HCEC 1CT (cell line): ENCODE data around the gene FRMD4B.
A peak's percentile ranks its signal among the peaks of the same experiment; 100 is the strongest.

Experiments used
- DNase-seq: peaks from one replicate; pipeline ENCODE4 v3.0.0-alpha.2; 2017

The FRMD4B gene

GRCh38 chr3:69161587-69162307 is 224.1 kb downstream of the FRMD4B start:
- peak; percentile 56 for DNase-seq

GRCh38 chr3:69160525-69160924 is 225.4 kb downstream of the FRMD4B start:
- no peak for DNase-seq

- DNase-seq = no peak
Measured at GRCh38 chr3:69160107-69160506, 225.8 kb downstream of the FRMD4B start.

- DNase-seq = no peak
Measured at GRCh38 chr3:69149586-69149985, 236.3 kb downstream of the FRMD4B start.

- DNase-seq = no peak
Measured at GRCh38 chr3:69145688-69146087, 240.2 kb downstream of the FRMD4B start.

- no peak for DNase-seq
Measured at GRCh38 chr3:69144631-69145245, 241.2 kb downstream of the FRMD4B start.

GRCh38 chr3:69143612-69144011 is 242.3 kb downstream of the FRMD4B start:
- DNase-seq = no peak

- DNase-seq = no peak
Measured at GRCh38 chr3:69142797-69143454, 243.0 kb downstream of the FRMD4B start.

GRCh38 chr3:69142090-69142489 is 243.8 kb downstream of the FRMD4B start:
- no peak for DNase-seq

GRCh38 chr3:69141313-69141712 is 244.6 kb downstream of the FRMD4B start:
- DNase-seq = no peak

- no peak for DNase-seq
Measured at GRCh38 chr3:69137412-69137811, 248.5 kb downstream of the FRMD4B start.

GRCh38 chr3:69137005-69137404 is 248.9 kb downstream of the FRMD4B start:
- no peak for DNase-seq

- no peak for DNase-seq
Measured at GRCh38 chr3:69130689-69131088, 255.2 kb downstream of the FRMD4B start.

- DNase-seq = no peak
Measured at GRCh38 chr3:69129531-69129930, 256.4 kb downstream of the FRMD4B start.

GRCh38 chr3:69128509-69128908 is 257.4 kb downstream of the FRMD4B start:
- no peak for DNase-seq

- DNase-seq = no peak
Measured at GRCh38 chr3:69126999-69127398, 258.9 kb downstream of the FRMD4B start.

- DNase-seq = no peak
Measured at GRCh38 chr3:69126216-69126615, 259.7 kb downstream of the FRMD4B start.

- DNase-seq = peak; percentile 7
Measured at GRCh38 chr3:69122403-69122802, 263.5 kb downstream of the FRMD4B start, which contains the start of gene LMOD3. Gene LMOD3, minus strand, starts transcription at chr3:69122595. Its CDS starts 209 bp downstream, at chr3:69122386.

GRCh38 chr3:69121950-69122349 is 263.9 kb downstream of the FRMD4B start:
- DNase-seq = no peak

- DNase-seq = no peak
Measured at GRCh38 chr3:69121513-69121912, 264.4 kb downstream of the FRMD4B start.

GRCh38 chr3:69120879-69121464 is 264.9 kb downstream of the FRMD4B start:
- peak; percentile 41 for DNase-seq
